ENCODE results near the gene CHMP3.

DNA sequence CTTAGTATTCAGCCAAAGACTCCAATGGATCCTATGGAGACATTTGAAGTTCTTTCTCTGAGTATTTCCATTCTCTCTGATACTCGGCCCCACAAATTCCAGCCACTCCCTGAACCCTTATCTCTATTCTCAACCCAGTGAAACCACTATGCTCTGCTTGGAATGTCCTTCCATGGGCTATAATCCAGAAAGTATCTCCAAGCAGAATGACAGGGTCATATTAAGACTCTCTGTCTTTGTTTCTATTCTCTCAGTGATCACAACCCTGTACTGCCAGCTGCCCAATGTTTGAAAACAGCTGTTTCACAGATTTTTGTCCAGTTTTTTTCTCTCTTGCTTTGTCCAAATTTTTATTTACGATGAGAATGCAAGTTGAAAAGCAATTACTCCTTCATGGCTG, 21.9 kb downstream of the CHMP3 start:
- TF ChIP-seq, protein P1, sequence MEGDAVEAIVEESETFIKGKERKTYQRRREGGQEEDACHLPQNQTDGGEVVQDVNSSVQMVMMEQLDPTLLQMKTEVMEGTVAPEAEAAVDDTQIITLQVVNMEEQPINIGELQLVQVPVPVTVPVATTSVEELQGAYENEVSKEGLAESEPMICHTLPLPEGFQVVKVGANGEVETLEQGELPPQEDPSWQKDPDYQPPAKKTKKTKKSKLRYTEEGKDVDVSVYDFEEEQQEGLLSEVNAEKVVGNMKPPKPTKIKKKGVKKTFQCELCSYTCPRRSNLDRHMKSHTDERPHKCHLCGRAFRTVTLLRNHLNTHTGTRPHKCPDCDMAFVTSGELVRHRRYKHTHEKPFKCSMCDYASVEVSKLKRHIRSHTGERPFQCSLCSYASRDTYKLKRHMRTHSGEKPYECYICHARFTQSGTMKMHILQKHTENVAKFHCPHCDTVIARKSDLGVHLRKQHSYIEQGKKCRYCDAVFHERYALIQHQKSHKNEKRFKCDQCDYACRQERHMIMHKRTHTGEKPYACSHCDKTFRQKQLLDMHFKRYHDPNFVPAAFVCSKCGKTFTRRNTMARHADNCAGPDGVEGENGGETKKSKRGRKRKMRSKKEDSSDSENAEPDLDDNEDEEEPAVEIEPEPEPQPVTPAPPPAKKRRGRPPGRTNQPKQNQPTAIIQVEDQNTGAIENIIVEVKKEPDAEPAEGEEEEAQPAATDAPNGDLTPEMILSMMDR (IDR thresholded peaks at IDR 0.05): no peak
- TF ChIP-seq POLR2A (IDR thresholded peaks at IDR 0.05): no peak

Data from adrenal gland (tissue), 5 donors.